ENCODE results near the gene SMG6.

DNA sequence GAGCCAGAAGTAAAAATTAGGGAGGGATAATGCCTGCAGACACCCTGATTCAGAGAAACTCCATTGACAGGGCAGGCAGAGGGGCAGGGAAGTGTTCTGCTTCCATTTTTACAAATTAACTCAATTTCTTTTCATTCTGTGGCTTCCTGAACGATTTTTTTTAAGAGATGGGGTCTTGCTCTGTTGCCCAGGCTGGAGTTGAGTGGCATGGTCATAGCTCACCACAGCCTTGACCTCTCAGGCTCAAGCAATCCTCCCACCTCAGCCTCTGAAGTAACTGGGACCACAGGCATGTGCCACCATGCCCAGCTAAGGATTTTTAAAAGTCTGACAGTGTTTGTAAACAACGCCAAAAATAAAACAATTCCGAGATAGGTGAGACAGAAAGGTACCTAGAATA is 99.8 kb downstream of the SMG6 start:
- TF ChIP-seq EZH2 (IDR thresholded peaks at IDR 0.05; ENCODE audit: borderline replicate concordance, low read depth, low read length, severe bottlenecking): no peak
- no peak for TF ChIP-seq POLR2AphosphoS5 (IDR thresholded peaks at IDR 0.05; ENCODE audit: insufficient read depth, low read depth, low read length)
